ENCODE results near the gene CDK12. TPM values are rescaled to one million over a fixed set of nuclear protein-coding genes. Genes with fewer than 3 reads are reported as not detected.

The CDK12 gene
- total RNA-seq, 4 donors from 2014 or later, result 39.3 to 50.4 (median 40.7) TPM

GRCh38 chr17:39580082-39580468 is 118.8 kb downstream of the CDK12 start:
- no peak for DNase-seq (ENCODE audit: low spot score in 2 of 2)
- Histone ChIP-seq H3K36me3 (no peaks in the 10 kb centered on the region), H3K4me3 (no peak overlapping the region), H3K27ac (no peak overlapping the region), H3K4me1 (peaks cover 0 to 9% (median 0%) of the 10 kb centered on the region in 4 donors), H3K9me3 (no peaks in the 10 kb centered on the region), H3K27me3 (no peaks in the 10 kb centered on the region)
- TF ChIP-seq POLR2A (IDR thresholded peaks at IDR 0.05), result no peak
- no peak for TF ChIP-seq CTCF (IDR thresholded peaks at IDR 0.05)
- TF ChIP-seq EP300 (IDR thresholded peaks at IDR 0.05), result no peak
- 49 to 64% methylated on average over 7 of the region's 7 CpGs for WGBS, 2 donors

GRCh38 chr17:39581071-39581758 is 119.9 kb downstream of the CDK12 start:
- no peak overlapping the region for H3K27ac ChIP-seq
- H3K4me1 ChIP-seq, result peaks cover 0 to 9% (median 0%) of the 10 kb centered on the region in 4 donors
- no peaks in the 10 kb centered on the region for H3K36me3 ChIP-seq
- no peak for DNase-seq (ENCODE audit: low spot score in 2 of 2)
- no peaks in the 10 kb centered on the region for H3K27me3 ChIP-seq
- H3K4me3 ChIP-seq, result no peak overlapping the region
- TF ChIP-seq CTCF (IDR thresholded peaks at IDR 0.05) (no peak), EP300 (IDR thresholded peaks at IDR 0.05) (no peak), POLR2A (IDR thresholded peaks at IDR 0.05) (no peak)
- WGBS, 2 donors, result 87 to 94% methylated on average over 20 of the region's 20 CpGs
- no peaks in the 10 kb centered on the region for H3K9me3 ChIP-seq

- H3K4me1 ChIP-seq, result peaks cover 0 to 9% (median 0%) of the 10 kb centered on the region in 4 donors
- TF ChIP-seq EP300 (IDR thresholded peaks at IDR 0.05) (no peak), CTCF (IDR thresholded peaks at IDR 0.05) (no peak), POLR2A (IDR thresholded peaks at IDR 0.05) (no peak)
- H3K4me3 ChIP-seq, result no peak overlapping the region
- H3K9me3 ChIP-seq, result no peaks in the 10 kb centered on the region
- H3K27me3 ChIP-seq, result no peaks in the 10 kb centered on the region
- DNase-seq (ENCODE audit: low spot score in 2 of 2), result no peak
- no peaks in the 10 kb centered on the region for H3K36me3 ChIP-seq
- no peak overlapping the region for H3K27ac ChIP-seq
- 78 to 79% methylated on average over 4 of the region's 4 CpGs for WGBS, 2 donors
These were observed 120.4 kb downstream of the CDK12 start for GRCh38 chr17:39581759-39582085.

- Histone ChIP-seq H3K4me3 (no peak overlapping the region), H3K9me3 (no peaks in the 10 kb centered on the region), H3K36me3 (no peaks in the 10 kb centered on the region), H3K4me1 (peaks cover 0 to 9% (median 0%) of the 10 kb centered on the region in 4 donors), H3K27ac (no peak overlapping the region), H3K27me3 (no peaks in the 10 kb centered on the region)
- no peak for DNase-seq (ENCODE audit: low spot score in 2 of 2)
- TF ChIP-seq CTCF (IDR thresholded peaks at IDR 0.05), result no peak
- TF ChIP-seq POLR2A (IDR thresholded peaks at IDR 0.05), result no peak
- TF ChIP-seq EP300 (IDR thresholded peaks at IDR 0.05), result no peak
- WGBS, 2 donors, result 41 to 65% methylated on average over 2 of the region's 2 CpGs
These were observed 121.4 kb downstream of the CDK12 start for GRCh38 chr17:39582658-39583057.

Small RNA genes lying within 50 kb of the gene (small RNA-seq; reads per million reads assigned to genes)
- gene RNU6-233P, result not detected

Other genes with a start within 250 kb of the CDK12 start
- gene STAC2, start 235.5 kb upstream of the CDK12 start, total RNA-seq, result under 1 TPM in 2 of 4 donors, not detected in 2; 0.20 to 0.30 TPM
- gene FBXL20, start 59.9 kb upstream of the CDK12 start, total RNA-seq, result 10 to 100 TPM; 21.1 to 32.4 (median 30.4) TPM
- 10 to 100 TPM; 17.0 to 30.4 (median 27.0) TPM for gene MED1, start 10.2 kb upstream of the CDK12 start, total RNA-seq
- not detected for gene NEUROD2, start 146.4 kb downstream of the CDK12 start, total RNA-seq
- gene PPP1R1B, start 165.5 kb downstream of the CDK12 start, total RNA-seq, result 10 to 100 TPM; 10.4 to 20.4 (median 12.7) TPM
- 100 to 1,000 TPM in 3 of 4 donors, 10 to 100 TPM in 1; 85.3 to 170 (median 108) TPM for gene STARD3, start 175.7 kb downstream of the CDK12 start, total RNA-seq
- gene TCAP, start 203.9 kb downstream of the CDK12 start, total RNA-seq, result 1 to 10 TPM in 1 of 4 donors, under 1 TPM in 3; 0.30 to 5.5 (median 0.61) TPM
- gene PNMT, start 207.0 kb downstream of the CDK12 start, total RNA-seq, result 10 to 100 TPM in 3 of 4 donors, 1 to 10 TPM in 1; 2.4 to 19.6 (median 12.4) TPM
- 10 to 100 TPM; 10.9 to 16.5 (median 15.1) TPM for gene PGAP3, start 226.6 kb downstream of the CDK12 start, total RNA-seq
- gene ERBB2, start 238.6 kb downstream of the CDK12 start, total RNA-seq, result 100 to 1,000 TPM; 101 to 131 (median 114) TPM